ENCODE results near the gene CXorf65. TPM values are rescaled to one million over a fixed set of nuclear protein-coding genes. Genes with fewer than 3 reads are reported as not detected.

Gene CXorf65
- polyA plus RNA-seq, 3 donors from 2014 or later, result 5.6 to 15.2 TPM; not detected in 1

DNA sequence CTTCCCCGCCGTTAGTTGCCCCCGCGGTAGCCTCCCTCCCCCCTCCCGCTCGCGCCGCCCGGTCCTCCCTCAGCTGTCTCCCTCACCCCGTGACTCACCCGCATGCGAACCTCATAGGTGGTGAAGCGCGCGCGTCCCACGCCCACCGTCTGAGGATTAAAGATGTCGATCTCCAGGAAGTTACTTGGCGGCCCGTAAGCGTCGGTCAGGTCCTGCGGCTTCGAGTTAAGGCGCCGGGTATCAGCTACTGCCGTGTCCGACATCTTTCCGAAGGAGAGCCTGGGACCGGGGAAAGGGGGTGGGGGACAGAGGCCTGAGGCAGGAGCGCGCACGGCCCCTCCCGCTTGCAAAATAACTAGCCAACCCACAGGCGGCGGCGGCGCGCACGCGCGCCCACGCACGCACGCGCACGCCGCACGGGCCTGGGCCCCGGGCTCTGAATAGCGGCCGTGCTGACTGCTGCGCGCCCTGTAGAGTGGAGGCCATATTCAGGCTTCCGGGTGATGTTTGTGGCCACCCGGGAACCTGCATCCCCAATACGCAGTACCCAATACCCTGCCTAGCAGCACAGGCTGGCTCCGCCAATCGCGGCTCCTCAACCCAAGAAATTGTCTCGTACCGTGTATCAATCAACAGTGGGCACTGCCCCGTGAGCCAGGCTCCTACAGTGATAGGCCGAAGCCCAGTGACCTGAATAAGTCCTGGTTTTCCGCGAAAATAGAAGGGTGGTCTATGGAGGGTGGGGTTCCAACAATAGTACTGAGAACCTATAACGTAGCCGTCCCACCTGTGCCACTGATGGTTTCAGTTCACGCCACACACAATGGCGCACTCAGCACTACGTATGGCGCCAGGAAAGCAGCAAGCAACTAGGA is 38.3 kb downstream of the CXorf65 start, which contains the start of gene SNX12:
Gene SNX12 (minus strand): TSS at position 291 of the 875 bp plus-strand sequence. CDS start 28 bp downstream, at position 263.
- peaks cover 0 to 4% (median 0%) of the 10 kb centered on the region in 3 donors for H3K36me3 Mint-ChIP-seq
- peaks cover 12 to 24% of the 10 kb centered on the region in 2 donors for H3K4me1 Mint-ChIP-seq
- no peaks in the 10 kb centered on the region for H3K9me3 Mint-ChIP-seq
- H3K27ac Mint-ChIP-seq, result peak within 1 kb of the TSS; percentile 89 to 97 (median 93)
- H3K4me3 Mint-ChIP-seq, result peak within 1 kb of the TSS; percentile 89 to 95 (median 92)
- peaks cover 4 to 8% (median 6%) of the 10 kb centered on the region in 3 donors for H3K27me3 Mint-ChIP-seq (ENCODE audit: low read depth in 3 of 3)
- peak; percentile 86 to 92 (median 90) for DNase-seq

DNA sequence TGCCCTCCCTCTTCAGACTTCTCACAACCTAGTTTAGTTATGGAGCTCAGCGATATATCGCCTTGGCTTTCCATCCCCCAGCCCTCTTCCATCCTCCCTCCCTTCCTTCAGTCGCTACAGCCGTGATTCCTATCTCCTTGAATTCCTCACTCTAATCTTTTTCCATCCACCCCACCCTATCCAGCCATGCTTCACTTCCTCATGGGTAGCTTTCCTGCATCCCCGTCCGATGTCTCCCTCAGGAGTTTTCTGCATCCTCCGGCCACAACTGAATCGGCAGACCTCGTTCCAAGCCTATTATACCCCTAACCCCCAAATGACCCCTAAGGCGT is 38.9 kb downstream of the CXorf65 start:
- Mint-ChIP-seq H3K27me3 (ENCODE audit: low read depth in 3 of 3) (peaks cover 4 to 8% (median 6%) of the 10 kb centered on the region in 3 donors), H3K4me1 (peaks cover 12 to 25% of the 10 kb centered on the region in 2 donors), H3K9me3 (no peaks in the 10 kb centered on the region)

DNA sequence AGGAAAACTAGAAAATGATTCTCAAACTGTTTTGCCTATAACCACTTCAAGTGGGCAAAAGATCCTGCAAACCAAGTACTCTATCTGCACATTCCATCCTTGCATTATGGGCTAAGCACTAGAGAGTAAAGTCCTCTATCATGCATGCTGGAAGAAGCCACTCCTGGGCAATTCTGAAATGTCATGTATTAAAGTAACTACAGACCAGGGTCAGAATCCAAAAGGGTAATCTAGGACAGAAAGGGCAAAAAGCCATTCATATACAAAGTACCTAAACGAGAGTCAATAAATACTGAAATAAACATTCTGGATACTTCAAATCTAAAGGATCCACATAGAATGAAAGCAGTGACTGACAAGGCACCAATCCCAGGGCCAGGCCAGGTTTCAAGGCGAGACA is 39.5 kb downstream of the CXorf65 start:
- Mint-ChIP-seq H3K27ac (peak overlapping the region; percentile 89 to 97 (median 93)), H3K27me3 (ENCODE audit: low read depth in 3 of 3) (peaks cover 4 to 10% (median 6%) of the 10 kb centered on the region in 3 donors), H3K4me3 (peak overlapping the region; percentile 89 to 95 (median 92)), H3K36me3 (peaks cover 3 to 8% (median 5%) of the 10 kb centered on the region in 3 donors), H3K9me3 (no peaks in the 10 kb centered on the region), H3K4me1 (peaks cover 12 to 27% of the 10 kb centered on the region in 2 donors)
- no peak for DNase-seq

More for the DNA sequence above, 38.9 kb downstream of the CXorf65 start:
- Mint-ChIP-seq H3K4me3 (peak overlapping the region; percentile 89 to 95 (median 92)), H3K36me3 (peaks cover under 1 to 6% (median 3%) of the 10 kb centered on the region in 3 donors), H3K27ac (peak overlapping the region; percentile 89 to 97 (median 93))
- no peak for DNase-seq

DNA sequence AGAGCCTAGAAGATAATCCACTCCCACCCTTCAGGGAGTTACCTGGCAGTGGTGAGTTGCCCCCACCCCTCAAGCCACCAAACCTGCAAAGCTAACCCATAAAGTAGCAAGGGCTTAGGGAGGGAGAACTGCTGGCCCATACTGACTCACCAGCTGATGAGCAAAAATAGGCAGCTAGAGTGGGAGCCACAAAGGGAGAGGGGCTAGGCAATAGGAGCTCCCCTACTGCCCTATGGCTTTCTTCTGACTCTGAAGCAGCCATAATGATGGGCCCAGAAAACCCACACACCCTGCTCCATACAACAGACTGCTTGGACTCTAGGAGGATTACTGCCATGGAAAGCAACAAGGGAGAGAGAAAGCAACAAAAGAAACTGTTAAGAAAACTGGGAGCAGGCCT is 46.4 kb downstream of the CXorf65 start:
- Mint-ChIP-seq H3K4me3 (no peak overlapping the region), H3K27ac (no peak overlapping the region), H3K27me3 (ENCODE audit: low read depth in 3 of 3) (peaks cover 1 to 8% (median 2%) of the 10 kb centered on the region in 3 donors), H3K4me1 (peaks cover 17 to 49% of the 10 kb centered on the region in 2 donors), H3K9me3 (no peaks in the 10 kb centered on the region), H3K36me3 (peaks cover 3 to 16% (median 12%) of the 10 kb centered on the region in 3 donors)
- DNase-seq, result no peak

DNA sequence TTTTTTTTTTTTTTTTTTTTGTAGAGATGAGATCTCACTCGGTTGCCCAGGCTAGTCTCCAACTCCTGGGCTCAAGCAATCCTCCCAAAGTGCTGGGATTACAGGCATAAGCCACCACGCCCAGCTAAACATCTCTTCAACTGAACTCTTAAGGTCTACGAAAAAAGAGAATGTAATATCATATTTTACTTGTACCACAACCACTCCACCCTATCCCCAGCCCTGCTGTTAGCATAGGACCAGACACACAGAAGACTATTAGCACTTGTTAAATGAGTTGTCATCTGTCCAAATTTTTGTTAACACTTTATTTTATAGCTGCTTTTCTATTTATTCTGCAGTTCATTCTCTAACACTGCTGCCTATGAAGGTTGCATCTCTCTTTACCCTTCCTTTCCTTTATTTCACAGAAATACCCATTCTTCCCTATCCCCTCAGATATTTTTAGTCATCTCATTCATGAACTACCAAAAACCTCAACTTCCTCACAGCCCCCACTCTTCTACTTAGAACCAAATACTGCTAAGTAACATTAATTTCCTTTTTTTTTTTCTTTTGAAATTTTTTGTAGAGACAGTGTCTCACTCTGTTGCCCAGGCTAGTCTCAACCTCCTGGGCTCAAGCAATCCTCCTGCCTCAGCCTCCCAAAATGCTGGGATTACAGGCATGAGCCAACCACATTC is 48.6 kb downstream of the CXorf65 start:
- Mint-ChIP-seq H3K9me3 (no peaks in the 10 kb centered on the region), H3K36me3 (peaks cover 3 to 16% (median 8%) of the 10 kb centered on the region in 3 donors), H3K27me3 (ENCODE audit: low read depth in 3 of 3) (peaks cover 1 to 8% (median 2%) of the 10 kb centered on the region in 3 donors), H3K27ac (peak overlapping the region in 3 of 6 donors; percentile 26 to 66 (median 63)), H3K4me3 (no peak overlapping the region), H3K4me1 (peaks cover 19 to 39% of the 10 kb centered on the region in 2 donors)
- no peak for DNase-seq

DNA sequence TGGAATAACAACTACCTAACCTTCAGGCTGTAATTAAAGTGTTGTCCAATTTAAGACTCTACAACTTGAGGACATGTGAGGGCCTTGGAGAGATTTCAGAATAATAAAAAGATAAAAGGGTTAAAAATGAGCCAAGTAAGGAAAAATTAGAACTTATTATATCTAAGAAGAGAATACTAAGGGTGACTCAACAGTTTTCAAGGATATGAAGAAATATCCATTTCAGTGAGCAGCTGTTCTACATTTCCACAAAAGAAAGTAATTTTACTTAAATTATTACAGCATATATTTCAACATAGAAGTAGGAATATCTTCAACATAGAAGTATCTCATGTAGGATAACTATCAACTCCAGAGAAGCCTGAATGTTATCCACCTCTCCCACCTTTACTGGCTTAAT is 49.7 kb downstream of the CXorf65 start:
- peaks cover 1 to 7% (median 2%) of the 10 kb centered on the region in 3 donors for H3K27me3 Mint-ChIP-seq (ENCODE audit: low read depth in 3 of 3)
- H3K4me3 Mint-ChIP-seq, result no peak overlapping the region
- peaks cover 25 to 44% of the 10 kb centered on the region in 2 donors for H3K4me1 Mint-ChIP-seq
- no peak for DNase-seq
- peak overlapping the region in 2 of 6 donors; percentile 37 to 46 for H3K27ac Mint-ChIP-seq
- no peaks in the 10 kb centered on the region for H3K9me3 Mint-ChIP-seq
- peaks cover 0 to 10% (median 4%) of the 10 kb centered on the region in 3 donors for H3K36me3 Mint-ChIP-seq

Other genes starting within 250 kb of the CXorf65 start
- not detected for gene TEX11, start 198.0 kb downstream of the CXorf65 start, polyA plus RNA-seq
- not detected for gene SLC7A3, start 175.6 kb downstream of the CXorf65 start, polyA plus RNA-seq
- 1 to 10 TPM; 5.3 to 9.2 (median 5.9) TPM for gene SNX12, start 38.4 kb downstream of the CXorf65 start, polyA plus RNA-seq
- gene FOXO4, start 10.9 kb downstream of the CXorf65 start, polyA plus RNA-seq, result 1 to 10 TPM; 1.8 to 6.5 (median 2.9) TPM
- gene IL2RG, start 4.8 kb upstream of the CXorf65 start, polyA plus RNA-seq, result 1,000 to 10,000 TPM; 1,102 to 1,755 (median 1,598) TPM
- 10 to 100 TPM in 1 of 3 donors, 1 to 10 TPM in 1, not detected in 1; 8.6 to 21.5 TPM for gene MED12, start 11.9 kb upstream of the CXorf65 start, polyA plus RNA-seq
- under 1 TPM in 2 of 3 donors, not detected in 1; 0.07 to 0.08 TPM for gene NLGN3, start 38.1 kb upstream of the CXorf65 start, polyA plus RNA-seq
- not detected for gene GJB1, start 116.5 kb upstream of the CXorf65 start, polyA plus RNA-seq
- 1 to 10 TPM; 3.0 to 5.6 (median 5.0) TPM for gene ZMYM3, start 147.4 kb upstream of the CXorf65 start, polyA plus RNA-seq
- gene NONO, start 176.9 kb upstream of the CXorf65 start, polyA plus RNA-seq, result 100 to 1,000 TPM; 150 to 230 (median 188) TPM
- not detected for gene ITGB1BP2, start 195.0 kb upstream of the CXorf65 start, polyA plus RNA-seq

Measured in immature natural killer cell (primary cell).